ENCODE data around the gene BRD9. TPM values are rescaled to one million over a fixed set of nuclear protein-coding genes. Genes with fewer than 3 reads are reported as not detected.
"Not testable (repeated sequence)": the region's sequence is repeated elsewhere in the genome, so short reads cannot be mapped to it uniquely, and the experiment has no call there.

BRD9 gene
- total RNA-seq, 2 experiments from 2014 or later, result 46.6 to 51.7 TPM

DNA sequence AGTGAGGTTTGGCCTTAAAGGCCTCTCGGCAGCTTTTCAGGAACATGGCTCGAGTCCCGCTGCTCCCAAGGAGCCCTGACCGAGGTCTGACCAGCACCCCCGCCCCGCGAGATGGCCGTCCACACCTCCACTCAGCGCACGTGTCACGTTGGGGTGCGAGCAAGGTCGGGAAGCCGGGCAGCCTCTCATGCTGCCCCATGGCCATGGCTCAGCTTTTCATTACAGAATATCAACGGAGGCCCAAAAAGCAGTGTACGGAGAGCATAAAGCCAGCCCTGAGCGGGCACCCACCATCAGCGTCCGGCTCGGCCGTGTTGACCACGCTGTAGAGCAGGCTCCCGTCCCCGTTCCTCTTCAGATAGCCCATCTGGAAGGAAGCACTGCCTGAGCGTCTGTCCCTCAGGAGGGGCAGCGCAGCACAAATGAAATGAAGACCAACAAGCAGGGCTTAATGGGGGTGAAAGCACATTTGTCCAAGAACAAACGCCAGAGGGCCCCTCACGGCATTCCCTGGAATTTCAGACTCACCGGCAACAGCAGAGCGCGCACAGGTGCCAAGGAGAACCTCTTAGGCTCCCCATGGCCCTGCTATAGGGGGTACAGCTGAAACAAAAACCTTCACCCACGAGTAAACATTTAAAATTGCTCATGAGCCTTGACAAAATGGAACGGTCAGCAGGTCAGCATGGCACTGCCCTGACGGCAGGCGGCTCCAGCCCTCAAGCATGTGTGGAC is 11.6 kb downstream of the BRD9 start:
- H3K27me3 Mint-ChIP-seq, result no peaks in the 10 kb centered on the region
- ATAC-seq (no peak), DNase-seq (no peak)
- peaks cover 16% of the 10 kb centered on the region for H3K4me1 Mint-ChIP-seq (ENCODE audit: low read depth)
- intact Hi-C loops (cut with micrococcal nuclease), result no loop called here
- CTCF ChIA-PET, result no interaction called here
- peaks cover 64% of the 10 kb centered on the region for H3K36me3 Mint-ChIP-seq (ENCODE audit: low read depth)
- H3K27ac Mint-ChIP-seq, result no peak overlapping the region
- TF ChIP-seq, protein P1, sequence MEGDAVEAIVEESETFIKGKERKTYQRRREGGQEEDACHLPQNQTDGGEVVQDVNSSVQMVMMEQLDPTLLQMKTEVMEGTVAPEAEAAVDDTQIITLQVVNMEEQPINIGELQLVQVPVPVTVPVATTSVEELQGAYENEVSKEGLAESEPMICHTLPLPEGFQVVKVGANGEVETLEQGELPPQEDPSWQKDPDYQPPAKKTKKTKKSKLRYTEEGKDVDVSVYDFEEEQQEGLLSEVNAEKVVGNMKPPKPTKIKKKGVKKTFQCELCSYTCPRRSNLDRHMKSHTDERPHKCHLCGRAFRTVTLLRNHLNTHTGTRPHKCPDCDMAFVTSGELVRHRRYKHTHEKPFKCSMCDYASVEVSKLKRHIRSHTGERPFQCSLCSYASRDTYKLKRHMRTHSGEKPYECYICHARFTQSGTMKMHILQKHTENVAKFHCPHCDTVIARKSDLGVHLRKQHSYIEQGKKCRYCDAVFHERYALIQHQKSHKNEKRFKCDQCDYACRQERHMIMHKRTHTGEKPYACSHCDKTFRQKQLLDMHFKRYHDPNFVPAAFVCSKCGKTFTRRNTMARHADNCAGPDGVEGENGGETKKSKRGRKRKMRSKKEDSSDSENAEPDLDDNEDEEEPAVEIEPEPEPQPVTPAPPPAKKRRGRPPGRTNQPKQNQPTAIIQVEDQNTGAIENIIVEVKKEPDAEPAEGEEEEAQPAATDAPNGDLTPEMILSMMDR (IDR thresholded peaks at IDR 0.05), result no peak
- no peak overlapping the region for H3K4me3 Mint-ChIP-seq
- H3K9me3 Mint-ChIP-seq, result peaks cover 7% of the 10 kb centered on the region
- POLR2A ChIA-PET, result no interaction called here

DNA sequence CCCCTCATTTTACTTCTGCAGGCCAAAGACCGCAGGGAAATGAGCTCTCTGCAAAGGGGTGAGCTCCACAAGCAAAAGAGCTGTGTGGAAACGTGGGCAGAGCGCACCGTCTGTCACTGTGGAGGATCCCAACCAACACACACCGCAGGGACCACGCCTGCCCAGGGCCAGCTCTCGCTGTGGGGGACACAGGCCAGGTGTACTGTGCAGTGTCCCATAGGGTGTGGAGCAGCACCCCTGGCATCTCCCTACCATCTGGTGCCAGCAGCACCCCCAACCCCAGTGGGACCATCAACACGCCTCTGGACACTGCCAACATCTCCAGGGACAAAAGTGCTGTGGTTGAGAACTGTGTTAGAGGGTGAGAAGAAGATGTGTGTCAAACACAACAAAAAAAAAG is 13.9 kb downstream of the BRD9 start:
- POLR2A ChIA-PET; intact Hi-C loops (cut with micrococcal nuclease); H3K4me3 Mint-ChIP-seq; DNase-seq; H3K27me3 Mint-ChIP-seq; H3K27ac Mint-ChIP-seq; CTCF ChIA-PET; ATAC-seq; H3K9me3 Mint-ChIP-seq: not testable (repeated sequence)
- Mint-ChIP-seq H3K36me3 (ENCODE audit: low read depth) (peaks cover 54% of the 10 kb centered on the region), H3K4me1 (ENCODE audit: low read depth) (peaks cover 16% of the 10 kb centered on the region)

DNA sequence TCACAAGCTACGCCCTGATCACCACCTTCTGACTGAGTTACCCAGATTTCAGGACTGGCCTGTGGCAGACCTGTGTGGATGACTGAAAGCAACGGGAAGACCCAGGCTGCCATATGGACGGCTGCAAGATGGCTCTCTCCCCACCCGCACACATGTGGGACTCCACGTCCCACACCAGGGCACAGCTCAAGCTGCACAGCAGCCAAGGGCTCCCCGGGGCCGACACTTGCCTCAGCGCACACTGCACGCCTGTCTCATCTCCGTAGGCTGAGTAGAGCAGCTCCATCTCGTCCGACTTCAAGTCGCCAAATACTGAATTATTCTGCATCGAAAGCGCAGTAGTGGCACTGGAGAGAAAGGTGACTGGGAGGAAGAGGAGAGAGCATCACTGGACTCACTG is 14.5 kb downstream of the BRD9 start:
- POLR2A ChIA-PET, result interaction anchor here (2.2 kb wide), 1 partner anchor 14 kb away, joined by 9 read pairs; no protein-coding TSS in a partner anchor
- Mint-ChIP-seq H3K27ac (no peak overlapping the region), H3K4me1 (ENCODE audit: low read depth) (peaks cover 16% of the 10 kb centered on the region), H3K27me3 (no peaks in the 10 kb centered on the region), H3K4me3 (no peak overlapping the region), H3K36me3 (ENCODE audit: low read depth) (peaks cover 53% of the 10 kb centered on the region), H3K9me3 (peaks cover 7% of the 10 kb centered on the region)
- intact Hi-C loops (cut with micrococcal nuclease), result no loop called here
- CTCF ChIA-PET, result no interaction called here
- TF ChIP-seq, protein P1 (IDR thresholded peaks at IDR 0.05), result no peak
- ATAC-seq (no peak), DNase-seq (no peak)

DNA sequence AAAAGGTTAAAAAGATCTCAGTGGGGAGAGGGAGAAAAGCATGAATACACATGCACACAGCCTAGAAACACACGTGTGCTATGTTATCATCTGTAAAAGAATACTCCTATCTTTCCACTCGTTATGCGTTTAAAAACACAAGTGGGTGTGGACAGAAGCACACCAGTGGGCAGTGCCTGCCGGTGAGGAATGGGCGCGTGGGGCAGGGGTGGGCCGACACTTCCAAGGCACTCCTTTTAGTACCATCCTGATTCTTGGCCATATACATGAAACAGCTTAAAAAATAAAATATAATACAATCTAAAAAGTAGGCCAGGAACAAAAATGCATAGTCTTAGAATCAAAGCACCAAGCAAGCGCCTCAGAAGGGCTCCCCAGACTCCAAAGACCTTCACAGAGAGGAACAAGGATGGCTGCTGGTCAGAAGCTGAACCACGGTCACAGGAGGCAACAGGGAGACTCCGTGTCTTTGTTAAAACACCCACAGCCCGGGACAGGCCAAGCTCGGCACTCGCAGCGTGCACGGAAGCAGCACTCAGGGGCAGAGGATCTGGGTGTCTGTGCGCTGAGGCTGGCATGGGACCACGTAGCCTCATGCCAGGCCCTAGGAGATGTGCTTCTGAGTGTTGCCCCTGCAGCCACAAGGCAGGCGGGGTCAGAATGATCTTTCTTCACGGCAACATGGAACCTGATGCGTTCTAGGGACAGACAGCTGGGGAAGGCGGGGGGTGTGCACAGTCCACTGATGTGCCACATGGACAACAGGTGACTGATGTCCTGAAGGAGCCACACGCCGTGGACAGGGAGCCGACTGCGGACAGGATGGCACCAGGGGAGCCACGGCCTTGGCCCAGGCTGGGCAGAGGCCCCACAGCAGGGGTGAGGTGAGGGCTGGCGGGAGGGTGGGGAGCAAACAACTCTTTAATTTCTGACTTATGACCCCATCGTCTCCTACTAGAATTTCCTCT is 15.9 kb downstream of the BRD9 start:
- Mint-ChIP-seq H3K27ac (no peak overlapping the region), H3K27me3 (no peaks in the 10 kb centered on the region), H3K4me1 (ENCODE audit: low read depth) (peaks cover 2% of the 10 kb centered on the region), H3K4me3 (no peak overlapping the region), H3K9me3 (no peaks in the 10 kb centered on the region), H3K36me3 (ENCODE audit: low read depth) (peaks cover 46% of the 10 kb centered on the region)
- ATAC-seq (no peak), DNase-seq (no peak)
- intact Hi-C loops (cut with micrococcal nuclease), result no loop called here
- POLR2A ChIA-PET, result interaction anchor here (0.9 to 2.2 kb wide), 2 partner anchors 13 to 18 kb away, joined by 5 to 9 read pairs; no protein-coding TSS in a partner anchor
- TF ChIP-seq, protein P1 (IDR thresholded peaks at IDR 0.05), result no peak
- CTCF ChIA-PET, result no interaction called here

DNA sequence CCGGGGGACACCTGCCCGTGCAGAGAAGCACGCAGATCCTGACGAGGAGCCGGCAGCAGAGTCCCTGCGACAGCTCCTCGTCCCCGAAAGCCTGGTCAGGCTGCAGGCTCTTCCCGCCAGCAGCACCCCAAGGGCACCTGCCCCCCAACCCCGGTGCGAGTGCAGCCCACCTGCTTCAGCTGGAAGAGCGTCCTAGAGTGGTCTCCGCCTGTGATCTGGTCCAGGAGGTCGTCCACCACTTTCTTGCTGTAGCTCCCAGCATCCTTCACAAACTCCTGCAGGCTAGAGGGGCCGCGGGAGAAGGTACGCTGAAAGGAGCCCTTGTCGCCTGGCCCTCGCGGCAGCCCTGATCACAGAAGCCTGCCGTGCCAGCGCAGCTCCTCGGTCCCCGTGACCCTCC is 16.7 kb downstream of the BRD9 start:
- ATAC-seq (no peak), DNase-seq (no peak)
- intact Hi-C loops (cut with micrococcal nuclease), result no loop called here
- no peak overlapping the region for H3K27ac Mint-ChIP-seq
- CTCF ChIA-PET, result no interaction called here
- no peak overlapping the region for H3K4me3 Mint-ChIP-seq
- POLR2A ChIA-PET, result interaction anchor here (1.1 to 2.2 kb wide), 2 partner anchors 12 to 14 kb away, joined by 3 to 9 read pairs; no protein-coding TSS in a partner anchor
- no peaks in the 10 kb centered on the region for H3K9me3 Mint-ChIP-seq
- no peaks in the 10 kb centered on the region for H3K4me1 Mint-ChIP-seq (ENCODE audit: low read depth)
- peaks cover 46% of the 10 kb centered on the region for H3K36me3 Mint-ChIP-seq (ENCODE audit: low read depth)
- H3K27me3 Mint-ChIP-seq, result no peaks in the 10 kb centered on the region
- TF ChIP-seq, protein P1 (IDR thresholded peaks at IDR 0.05), result no peak

Data from activated CD8-positive, alpha-beta T cell treated with anti-CD3 and anti-CD28 coated beads for 36 hours (primary cell).